Medulla oblongata (tissue), 1 donor: Measurements from ENCODE around the gene DCLRE1C.
A peak's percentile ranks its signal among the peaks of the same experiment; 100 is the strongest.
"Not testable (repeated sequence)": the region's sequence is repeated elsewhere in the genome, so short reads cannot be mapped to it uniquely, and the experiment has no call there.

ENCODE experiments used
- DNase-seq: peaks from one replicate; pipeline ENCODE4 v3.0.0-alpha.2; 2015; ENCODE audit errors: extremely low spot score

Gene DCLRE1C

DNA sequence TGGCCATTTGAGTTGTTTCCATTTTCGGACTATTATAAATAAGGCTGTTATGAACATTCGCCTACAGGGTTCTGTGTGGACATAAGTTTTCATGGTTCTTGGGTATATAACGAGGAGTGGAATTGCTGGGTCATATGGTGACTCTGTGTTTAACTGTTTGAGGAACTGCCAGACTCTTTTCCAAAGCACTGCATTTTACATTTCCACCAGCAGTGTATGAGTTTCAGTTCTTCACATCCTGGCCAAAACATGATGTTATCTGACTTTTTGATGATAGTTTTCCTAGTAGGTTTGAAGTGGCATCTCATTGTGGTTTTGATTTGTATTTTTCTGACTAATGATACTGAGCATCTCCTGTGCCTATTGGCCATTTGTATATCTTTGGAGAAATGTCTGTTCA is 69.8 kb downstream of the DCLRE1C start:
- no peak for DNase-seq

DNA sequence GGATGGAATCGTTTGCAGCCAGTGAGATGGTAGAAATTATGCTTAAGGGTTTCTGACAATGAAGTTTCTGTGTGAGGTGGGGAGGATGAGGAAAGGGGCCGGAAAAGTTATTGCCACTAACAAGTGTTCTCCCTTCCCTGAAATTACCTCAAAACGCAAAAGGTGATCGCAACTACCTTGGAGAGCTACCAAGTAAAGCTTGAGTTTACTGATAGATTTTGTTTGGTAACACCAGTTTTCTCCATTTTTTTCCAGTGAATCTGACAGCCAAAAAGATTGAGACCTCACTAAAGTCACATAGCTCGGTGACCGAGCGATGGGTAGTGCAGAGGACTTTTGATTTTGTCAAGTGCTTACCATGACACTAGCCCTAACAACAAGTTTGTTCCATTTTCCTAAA is 73.7 kb downstream of the DCLRE1C start:
- DNase-seq = no peak

DNA sequence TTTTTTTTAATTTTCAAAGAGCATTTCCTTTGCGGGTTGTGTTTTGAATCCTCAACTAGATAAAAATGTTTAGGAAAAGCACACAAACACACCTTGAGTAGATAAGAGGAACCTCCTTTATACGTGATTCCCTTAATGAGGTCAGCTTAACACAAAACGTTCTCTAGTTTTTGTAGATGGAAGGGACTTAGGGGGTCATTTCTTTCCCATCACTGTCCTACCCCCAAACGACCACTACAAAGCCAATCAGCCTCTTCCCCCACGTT is 74.0 kb downstream of the DCLRE1C start:
- no peak for DNase-seq

DNA sequence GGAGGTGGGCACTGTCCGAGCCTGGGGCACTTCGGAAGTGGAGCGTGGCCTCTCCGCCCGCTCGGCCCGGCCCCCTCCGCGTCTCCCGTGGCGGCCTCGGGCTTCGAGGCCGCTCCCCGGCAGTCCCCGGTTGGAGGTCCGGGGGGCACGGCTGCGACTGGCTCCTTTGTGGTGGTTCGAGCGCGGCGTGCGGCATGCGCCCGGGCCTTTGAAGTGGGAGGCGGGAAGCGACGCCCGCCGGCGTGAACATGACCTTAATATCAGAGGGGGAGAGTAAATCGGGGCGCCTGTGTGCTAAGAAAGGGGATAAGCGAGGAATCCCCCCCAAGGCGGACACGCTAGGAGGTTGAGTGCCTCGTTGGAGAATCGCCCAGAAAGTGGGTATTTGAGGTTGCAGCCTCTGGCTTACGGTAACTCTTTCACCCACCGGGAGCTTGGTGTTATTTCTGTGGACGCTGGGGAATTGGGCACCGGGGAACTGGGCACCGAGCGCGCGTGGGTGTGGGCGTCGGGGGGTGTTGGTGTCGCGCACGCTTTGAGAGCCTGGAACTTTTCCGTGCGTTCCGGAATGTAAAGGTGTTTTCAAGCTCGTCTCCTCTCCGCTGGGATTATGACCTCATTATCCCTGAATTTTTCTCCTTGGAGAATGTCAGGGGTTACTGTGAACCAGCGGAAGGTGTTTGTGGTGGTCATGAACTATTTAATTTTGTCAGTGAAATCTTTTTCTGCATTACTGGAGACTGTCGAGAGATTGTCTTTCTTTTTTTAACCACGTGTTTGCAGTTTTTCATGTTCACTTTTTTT is 74.6 kb downstream of the DCLRE1C start:
- peak; percentile 7 for DNase-seq

DNA sequence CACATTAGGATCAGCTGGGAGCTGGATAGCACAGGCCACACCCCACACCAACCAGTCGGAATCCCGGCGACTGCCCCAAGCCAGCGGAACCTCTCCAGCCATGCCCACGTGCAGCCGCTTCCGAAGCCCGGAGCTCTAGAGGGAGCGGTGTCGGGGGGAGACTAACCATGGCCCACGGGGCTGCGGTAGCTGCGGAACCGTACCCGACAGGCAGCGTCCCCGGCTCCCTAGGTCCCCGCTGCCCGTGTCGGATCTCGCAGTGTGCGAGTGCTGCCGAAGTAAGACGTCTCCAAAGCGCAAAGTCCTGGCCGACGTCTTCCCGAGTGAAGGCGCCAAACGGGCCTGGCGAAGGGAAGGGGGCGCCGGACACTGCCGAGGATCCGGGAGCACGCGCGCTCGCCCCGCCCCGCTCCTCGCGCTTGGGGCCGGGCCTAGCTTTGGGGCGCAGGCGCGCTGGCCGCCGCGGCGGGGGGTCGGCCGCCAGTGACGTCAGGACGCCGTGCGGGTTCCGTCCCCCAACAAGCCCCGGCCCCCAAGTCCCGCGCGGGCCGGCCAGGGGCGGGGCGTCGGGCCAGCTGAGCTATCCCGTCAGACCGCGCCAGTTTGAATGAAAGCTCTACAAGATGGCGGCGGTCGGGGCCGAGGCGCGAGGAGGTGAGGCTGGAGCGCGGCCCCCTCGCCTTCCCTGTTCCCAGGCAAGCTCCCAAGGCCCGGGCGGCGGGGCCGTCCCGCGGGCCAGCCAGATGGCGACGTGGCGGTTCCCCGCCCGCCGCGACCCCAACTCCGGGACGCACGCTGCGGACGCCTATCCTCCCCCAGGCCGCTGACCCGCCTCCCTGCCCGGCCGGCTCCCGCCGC is 75.4 kb downstream of the DCLRE1C start, which contains the start of gene SUV39H2:
Gene SUV39H2, plus strand, starts transcription at position 601 of the 858 bp plus-strand sequence. Its CDS starts 23 bp downstream, at position 624.
- DNase-seq = peak; percentile 97

DNA sequence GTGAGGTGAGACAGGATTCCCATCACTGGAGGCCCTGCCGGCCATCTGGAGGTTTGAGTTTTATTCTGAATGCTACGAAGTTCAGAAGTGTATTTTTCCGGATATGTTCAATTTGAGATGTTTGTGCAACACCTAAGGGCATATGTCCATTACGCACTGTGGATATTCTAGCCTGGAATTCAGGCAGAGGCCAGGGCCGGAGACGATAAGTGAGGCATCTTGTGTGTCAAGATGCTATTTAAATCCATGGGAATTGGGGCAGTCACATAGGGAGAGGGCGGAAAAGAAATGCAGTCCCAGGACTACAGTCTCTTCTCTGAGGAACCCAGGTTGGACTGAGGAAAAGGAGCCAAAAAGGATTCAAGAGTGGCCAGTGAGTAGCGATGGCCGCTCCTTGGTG is 77.1 kb downstream of the DCLRE1C start:
- DNase-seq = no peak

DNA sequence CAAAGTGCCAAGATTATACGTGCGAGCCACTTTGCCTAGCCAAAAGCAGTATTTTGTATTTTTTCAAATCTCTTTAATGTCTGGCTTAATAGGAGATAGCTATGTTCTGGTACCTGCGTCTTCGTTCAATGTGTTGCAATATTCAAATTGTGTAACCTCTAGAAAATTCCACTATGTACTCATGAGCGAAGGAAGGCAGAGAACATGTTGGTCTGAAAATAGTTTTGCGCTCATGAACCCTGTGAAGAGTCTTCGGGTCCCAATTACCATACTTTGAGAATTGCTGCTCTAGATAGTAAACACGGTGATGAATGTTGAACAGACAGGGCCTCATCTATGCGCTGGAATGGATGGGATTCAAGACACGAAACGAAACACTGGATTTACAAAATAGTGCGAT is 78.0 kb downstream of the DCLRE1C start:
- DNase-seq = no peak

DNA sequence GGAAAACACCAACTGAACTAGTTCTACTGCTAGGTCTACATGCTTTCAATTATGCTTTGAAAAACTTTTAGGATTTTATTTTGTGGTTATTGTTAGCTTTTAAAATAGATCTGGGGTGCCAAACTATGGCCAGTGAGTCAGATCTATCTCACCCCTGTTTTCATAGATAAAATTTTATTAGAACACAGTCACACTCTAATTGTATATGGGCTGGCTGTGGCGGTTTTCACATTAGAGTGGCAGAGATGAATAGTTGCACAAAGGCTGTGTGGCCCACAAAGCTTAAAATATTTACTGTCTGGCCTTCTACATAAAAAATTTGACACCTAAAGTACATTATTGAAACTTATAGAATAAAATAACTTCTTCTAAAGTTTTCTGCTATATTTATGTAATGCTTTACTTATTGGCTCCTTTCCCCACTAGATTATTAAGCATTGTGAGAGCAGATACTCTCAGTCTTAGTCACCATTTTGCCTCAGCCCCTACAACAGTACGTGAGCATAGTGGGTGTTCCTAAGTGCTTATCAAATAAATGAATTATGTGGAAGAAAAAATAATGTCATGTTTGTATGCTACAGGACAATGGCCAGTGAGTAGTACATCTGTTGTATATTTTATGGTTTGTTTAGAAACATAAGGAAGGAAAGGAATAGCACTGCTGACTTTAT is 80.7 kb downstream of the DCLRE1C start:
- DNase-seq = no peak

DNA sequence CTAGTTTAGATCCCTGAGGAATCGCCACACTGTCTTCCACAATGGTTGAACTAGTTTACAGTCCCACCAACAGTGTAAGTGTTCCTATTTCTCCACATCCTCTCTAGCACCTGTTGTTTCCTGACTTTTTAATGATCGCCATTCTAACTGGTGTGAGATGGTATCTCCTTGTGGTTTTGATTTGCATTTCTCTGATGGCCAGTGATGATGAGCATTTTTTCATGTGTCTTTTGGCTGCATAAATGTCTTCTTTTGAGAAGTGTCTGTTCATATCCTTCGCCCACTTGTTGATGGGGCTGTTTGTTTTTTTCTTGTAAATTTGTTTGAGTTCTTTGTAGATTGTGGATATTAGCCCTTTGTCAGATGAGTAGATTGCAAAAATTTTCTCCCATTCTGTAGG is 89.0 kb downstream of the DCLRE1C start:
- not testable (repeated sequence) for DNase-seq

DNA sequence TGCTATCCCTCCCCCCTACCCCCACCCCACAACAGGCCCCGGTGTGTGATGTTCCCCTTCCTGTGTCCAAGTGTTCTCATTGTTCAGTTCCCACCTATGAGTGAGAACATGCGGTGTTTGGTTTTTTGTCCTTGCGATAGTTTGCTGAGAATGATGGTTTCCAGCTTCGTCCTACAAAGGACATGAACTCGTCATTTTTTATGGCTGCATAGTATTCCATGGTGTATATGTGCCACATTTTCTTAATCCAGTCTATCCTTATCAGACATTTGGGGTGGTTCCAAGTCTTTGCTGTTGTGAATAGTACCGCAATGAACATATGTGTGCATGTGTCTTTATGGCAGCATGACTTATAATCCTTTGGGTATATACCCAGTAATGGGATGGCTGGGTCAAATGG is 89.4 kb downstream of the DCLRE1C start:
- not testable (repeated sequence) for DNase-seq

DNA sequence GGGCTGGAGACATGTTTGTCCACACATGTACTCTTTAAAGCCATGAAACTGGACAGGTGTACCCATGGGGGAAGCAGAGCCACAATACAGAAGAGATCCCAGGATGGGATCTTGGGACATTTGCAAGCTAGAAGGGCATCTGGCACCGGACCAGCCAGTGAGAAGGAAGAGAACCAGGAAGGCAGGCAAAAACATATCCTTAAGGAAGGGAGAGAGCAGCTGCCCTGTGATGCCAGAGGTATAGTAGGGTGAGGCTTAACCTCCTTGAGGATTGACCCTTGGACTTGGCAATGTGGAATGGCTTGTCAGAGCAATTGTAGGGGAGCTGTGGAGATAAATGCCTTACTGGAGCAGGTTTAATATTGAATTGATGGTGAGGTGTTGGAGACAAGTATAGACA is 93.1 kb downstream of the DCLRE1C start:
- DNase-seq = no peak

DNA sequence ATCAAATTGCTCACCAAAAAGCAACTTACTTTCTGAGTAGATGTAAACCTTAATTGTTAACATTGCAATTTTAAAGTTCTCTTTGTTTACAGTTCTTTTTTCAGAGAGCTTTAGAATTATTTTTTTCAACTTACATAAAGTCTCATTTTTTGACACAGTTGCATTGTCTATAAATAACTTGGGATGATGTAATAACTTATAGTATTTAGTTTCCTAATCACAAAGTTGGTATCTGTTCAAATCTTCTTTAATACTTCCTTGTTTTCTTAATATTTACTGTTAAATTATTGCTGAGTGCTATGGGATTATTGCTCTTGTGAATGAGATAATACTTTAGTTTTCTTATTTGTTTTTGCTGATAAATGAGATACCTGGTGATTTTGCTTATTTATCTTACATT is 94.1 kb downstream of the DCLRE1C start:
- no peak for DNase-seq

DNA sequence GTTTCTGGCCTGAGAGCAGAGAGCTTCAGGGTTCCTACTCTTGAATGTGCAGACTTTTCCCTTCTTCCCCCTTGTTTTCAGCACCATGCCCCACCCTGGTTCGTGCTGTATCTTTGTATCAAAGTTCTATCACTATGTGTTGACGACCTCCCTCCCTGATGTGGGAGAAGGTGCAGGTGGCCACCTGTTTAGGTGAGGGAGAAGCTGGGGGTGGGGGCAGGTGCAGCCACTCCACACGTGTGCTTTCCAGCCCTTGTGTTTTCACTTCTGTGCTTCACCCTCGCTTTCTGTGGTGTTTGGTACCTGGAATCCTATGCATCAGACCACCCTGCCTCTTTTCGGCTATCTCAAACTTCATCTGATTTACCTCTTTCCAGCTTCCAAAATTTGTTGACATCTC is 94.9 kb downstream of the DCLRE1C start:
- no peak for DNase-seq

DNA sequence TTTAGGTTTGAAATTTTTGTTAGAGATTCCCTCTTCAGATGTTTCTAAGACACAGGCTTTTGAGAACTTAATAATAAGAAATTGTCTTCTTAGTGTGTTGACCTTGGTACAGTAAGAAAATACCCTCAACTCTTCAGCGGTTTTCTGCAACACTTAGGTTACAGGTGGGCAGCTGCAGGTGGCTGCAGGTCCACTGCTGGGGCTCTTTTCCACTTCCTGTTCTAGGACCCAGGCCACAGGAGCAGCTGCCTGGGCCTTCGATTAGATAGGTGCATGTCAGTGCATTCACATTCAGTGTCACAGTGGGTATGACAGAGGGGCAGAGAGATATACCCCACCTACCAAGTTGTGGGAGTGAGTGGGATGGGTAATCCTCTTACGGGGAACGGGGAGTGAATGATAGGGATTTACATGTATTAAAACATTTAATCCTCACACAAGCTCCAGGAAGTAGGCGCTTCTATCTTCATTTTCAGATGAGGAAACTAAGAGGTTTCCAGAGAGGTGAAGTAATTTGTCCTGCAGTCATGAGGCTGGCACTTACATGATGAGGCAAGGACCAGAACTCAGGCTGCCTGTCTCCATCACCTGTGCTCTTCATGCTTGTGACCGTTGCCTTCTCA is 95.4 kb downstream of the DCLRE1C start:
- no peak for DNase-seq

DNA sequence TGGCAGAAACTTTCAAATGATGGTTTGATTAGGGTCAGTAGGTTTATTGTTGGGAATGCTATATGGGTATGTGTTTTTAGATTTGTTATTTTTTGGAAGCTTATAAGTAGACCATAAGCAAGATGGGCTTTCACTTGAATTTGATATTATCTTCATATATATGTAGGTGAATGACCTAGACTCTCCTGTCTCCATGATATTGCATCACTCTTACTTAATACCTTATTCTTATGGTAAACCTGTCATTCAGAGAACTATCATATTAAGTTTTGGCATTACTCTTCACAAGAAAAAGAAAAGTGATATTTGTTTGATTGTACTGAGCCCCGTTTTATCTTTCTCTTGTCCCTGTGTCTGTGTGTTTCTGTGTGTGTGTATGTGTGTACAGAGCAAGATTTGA is 98.4 kb downstream of the DCLRE1C start:
- no peak for DNase-seq

DNA sequence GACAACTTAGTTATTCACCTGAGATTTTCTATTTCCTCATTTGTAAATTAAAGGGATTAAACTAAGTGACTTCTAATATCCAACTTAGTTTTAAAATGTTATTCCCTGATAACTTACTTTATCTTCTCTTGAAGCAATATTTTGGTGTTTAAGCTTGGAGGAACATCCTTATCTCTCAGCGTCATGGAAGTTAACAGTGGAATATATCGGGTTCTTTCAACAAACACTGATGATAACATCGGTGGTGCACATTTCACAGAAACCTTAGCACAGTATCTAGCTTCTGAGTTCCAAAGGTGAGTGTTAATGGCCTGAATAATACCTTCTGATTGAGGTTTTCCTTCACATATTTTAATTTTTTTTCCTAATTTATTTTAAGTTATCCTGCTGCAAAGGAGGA is 101.7 kb downstream of the DCLRE1C start:
- no peak for DNase-seq
